ENCODE results near the gene TP53TG3D.
"Not testable (repeated sequence)": the region's sequence is repeated elsewhere in the genome, so short reads cannot be mapped to it uniquely, and the experiment has no call there.

DNA sequence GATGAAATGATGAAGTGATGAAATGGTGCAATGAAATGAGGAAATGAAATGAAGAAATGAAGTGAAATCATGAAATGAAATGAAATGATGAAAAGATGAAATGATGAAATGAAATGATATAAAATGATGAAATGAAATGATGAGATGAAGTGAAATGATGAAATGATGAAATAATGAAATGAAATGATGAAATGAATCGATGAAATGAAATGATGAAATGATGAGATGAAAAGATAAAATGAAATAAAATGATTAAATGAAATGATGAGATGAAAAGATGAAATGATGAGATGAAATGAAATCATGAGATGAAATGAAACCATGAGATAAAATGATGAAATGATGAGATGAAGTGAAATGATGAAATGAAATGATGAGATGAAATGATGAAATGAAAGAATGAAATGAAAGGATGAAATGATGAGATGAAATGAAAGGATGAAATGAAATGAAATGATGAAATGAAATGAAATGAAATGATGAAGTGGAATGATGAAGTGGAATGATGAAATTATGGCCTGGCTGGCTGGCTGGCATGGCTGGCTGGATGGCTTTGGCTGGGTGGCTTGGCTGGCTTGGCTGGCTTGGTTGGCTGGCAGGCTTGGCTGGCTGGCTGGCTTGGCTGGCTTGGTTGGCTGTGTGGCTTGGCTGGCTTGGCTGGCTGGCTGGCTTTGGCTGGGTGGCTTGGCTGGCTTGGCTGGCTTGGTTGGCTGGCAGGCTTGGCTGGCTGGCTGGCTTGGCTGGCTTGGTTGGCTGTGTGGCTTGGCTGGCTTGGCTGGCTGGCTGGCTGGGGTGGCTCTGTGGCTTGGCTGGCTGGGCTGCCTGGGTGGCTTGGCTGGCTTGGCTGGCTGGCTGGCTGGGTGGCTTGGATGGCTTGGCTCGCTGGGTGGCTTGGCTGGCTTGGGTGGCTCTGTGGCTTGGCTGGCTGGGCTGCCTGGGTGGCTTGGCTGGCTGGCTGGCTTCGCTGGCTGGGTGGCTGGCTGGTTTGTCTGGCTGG lies 32.0 kb downstream of the TP53TG3D start:
- TF ChIP-seq POLR2AphosphoS5, CTCF (IDR thresholded peaks at IDR 0.05): not testable (repeated sequence)

Data from breast epithelium (tissue), 3 donors.